Measurements from ENCODE around the gene MTARC2.
A peak's percentile ranks its signal among the peaks of the same experiment; 100 is the strongest.

MTARC2 gene

GRCh38 chr1:220804202-220804586 is 56.1 kb downstream of the MTARC2 start:
- no peak for DNase-seq

GRCh38 chr1:220806408-220806807 is 58.3 kb downstream of the MTARC2 start:
- DNase-seq: no peak

GRCh38 chr1:220807726-220808125 is 59.6 kb downstream of the MTARC2 start:
- no peak for DNase-seq

- no peak for DNase-seq
Observed at GRCh38 chr1:220808345-220809186, 60.4 kb downstream of the MTARC2 start.

GRCh38 chr1:220809187-220809550 is 61.0 kb downstream of the MTARC2 start:
- DNase-seq: no peak

GRCh38 chr1:220809704-220810103 is 61.6 kb downstream of the MTARC2 start:
- no peak for DNase-seq

GRCh38 chr1:220810179-220810653 is 62.1 kb downstream of the MTARC2 start:
- peak; percentile 21 for DNase-seq

- no peak for DNase-seq
Observed at GRCh38 chr1:220810963-220811362, 62.8 kb downstream of the MTARC2 start.

- DNase-seq: no peak
Observed at GRCh38 chr1:220811695-220812094, 63.6 kb downstream of the MTARC2 start.

- DNase-seq: no peak
Observed at GRCh38 chr1:220812308-220812707, 64.2 kb downstream of the MTARC2 start.

GRCh38 chr1:220813013-220813412 is 64.9 kb downstream of the MTARC2 start:
- no peak for DNase-seq

GRCh38 chr1:220815409-220815808 is 67.3 kb downstream of the MTARC2 start:
- no peak for DNase-seq

- no peak for DNase-seq
Observed at GRCh38 chr1:220817907-220818306, 69.8 kb downstream of the MTARC2 start.

- no peak for DNase-seq
Observed at GRCh38 chr1:220818421-220819173, 70.5 kb downstream of the MTARC2 start.

- DNase-seq: no peak
Observed at GRCh38 chr1:220819467-220820026, 71.4 kb downstream of the MTARC2 start.

- DNase-seq: no peak
Observed at GRCh38 chr1:220824031-220824989, 76.2 kb downstream of the MTARC2 start.

- no peak for DNase-seq
Observed at GRCh38 chr1:220825819-220826551, 77.9 kb downstream of the MTARC2 start.

- DNase-seq: no peak
Observed at GRCh38 chr1:220826729-220827128, 78.6 kb downstream of the MTARC2 start.

GRCh38 chr1:220827445-220828178 is 79.5 kb downstream of the MTARC2 start:
- DNase-seq: no peak

- DNase-seq: no peak
Observed at GRCh38 chr1:220828179-220828490, 80.0 kb downstream of the MTARC2 start.

GRCh38 chr1:220828950-220829586 is 80.9 kb downstream of the MTARC2 start:
- DNase-seq: no peak

All from NCI-H2171 (cell line).